COR-L47 (cell line): ENCODE measurements around the gene MARVELD1.

Experiments
- DNase-seq: peaks from one replicate; lab custom pipeline; 2025; lab: John Stamatoyannopoulos, UW

The MARVELD1 gene

DNA sequence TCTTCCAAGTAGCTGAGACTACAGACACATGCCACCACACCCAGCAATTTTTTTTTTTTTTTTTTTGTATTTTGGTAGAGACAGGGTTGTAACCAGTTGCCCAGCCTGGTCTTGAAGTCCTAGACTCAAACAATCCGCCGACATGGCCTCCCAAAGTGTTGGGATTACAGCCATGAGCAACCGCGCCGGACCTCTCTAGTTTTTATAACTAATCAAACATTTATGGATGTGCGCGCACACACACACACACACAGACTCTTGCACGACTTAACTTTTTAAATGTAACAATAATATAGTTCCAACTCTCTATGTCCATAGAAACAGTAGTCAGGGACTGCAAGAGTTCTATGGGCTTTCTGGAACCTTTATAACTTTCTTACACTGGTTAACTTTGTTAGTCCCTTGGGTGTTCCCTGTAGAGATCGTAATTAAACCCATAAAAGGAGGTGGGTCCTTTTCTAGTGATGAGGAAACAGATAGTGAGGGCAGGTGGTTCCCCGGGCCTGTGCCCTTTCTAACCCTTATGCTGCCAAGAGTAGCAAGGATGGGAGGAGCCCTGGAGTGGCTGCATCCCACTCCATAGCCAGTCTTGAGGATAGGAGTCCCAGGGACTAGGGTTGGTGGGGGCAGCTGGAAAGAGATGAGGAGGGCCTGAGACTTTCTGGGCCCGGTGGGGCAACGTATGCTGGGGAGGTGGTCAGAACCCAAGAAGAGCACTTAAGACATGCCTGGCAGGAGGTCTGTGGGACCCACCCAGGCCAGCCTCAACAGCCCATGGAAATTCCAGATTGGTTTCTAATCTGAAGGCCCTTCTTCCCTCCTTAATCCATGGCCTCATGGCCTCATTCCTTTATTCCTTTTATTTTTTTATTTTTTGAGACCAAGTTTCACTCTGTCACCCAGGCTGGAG, 8.6 kb downstream of the MARVELD1 start:
- no peak for DNase-seq

DNA sequence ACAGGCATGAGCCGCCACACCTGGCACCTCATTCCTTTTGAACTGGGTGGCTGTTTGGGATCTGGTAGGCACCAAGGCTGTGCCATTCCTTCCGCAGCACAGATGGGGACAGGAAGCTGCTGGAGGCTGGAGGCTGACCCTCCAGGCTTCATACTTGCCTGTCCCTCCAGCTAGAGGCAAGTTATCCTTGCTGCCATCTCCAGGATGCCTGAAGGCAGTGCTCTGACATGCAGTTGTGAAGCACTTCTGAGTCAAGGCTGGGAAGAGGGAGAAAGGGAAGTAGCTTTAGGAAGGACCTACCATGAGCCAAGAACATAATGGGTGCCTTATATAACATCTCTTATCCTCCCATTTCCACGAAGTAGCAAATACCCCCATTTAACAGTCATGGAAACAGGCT, 9.5 kb downstream of the MARVELD1 start:
- no peak for DNase-seq

DNA sequence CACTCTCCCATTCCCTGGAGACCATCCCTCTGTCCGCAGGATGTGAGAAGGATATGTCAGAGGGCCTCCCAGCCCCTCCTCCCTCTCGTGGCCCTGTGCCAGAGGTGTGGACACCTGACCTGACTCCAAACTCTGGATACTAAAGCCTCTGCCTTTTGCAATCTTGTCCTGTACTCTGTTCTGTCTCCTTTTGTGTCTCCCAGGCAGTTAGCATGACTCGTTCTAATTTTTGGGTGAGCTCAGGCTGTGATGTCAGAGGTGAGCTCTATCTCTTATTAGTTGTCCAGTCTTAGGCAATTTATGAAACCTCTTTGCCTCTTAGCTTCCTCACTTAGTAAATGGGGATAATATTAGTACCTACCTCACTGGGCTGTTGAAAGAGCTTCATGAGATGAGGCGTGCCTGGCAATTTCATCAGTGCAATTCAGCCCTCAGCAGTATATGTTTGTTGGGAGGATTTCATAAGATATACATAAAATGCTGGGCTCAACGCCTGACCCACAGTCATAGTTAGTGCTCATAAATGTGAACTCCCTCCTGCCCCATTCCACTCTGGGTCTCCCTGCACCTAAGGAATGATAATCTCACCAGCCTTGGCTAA, 10.9 kb downstream of the MARVELD1 start:
- DNase-seq = no peak

DNA sequence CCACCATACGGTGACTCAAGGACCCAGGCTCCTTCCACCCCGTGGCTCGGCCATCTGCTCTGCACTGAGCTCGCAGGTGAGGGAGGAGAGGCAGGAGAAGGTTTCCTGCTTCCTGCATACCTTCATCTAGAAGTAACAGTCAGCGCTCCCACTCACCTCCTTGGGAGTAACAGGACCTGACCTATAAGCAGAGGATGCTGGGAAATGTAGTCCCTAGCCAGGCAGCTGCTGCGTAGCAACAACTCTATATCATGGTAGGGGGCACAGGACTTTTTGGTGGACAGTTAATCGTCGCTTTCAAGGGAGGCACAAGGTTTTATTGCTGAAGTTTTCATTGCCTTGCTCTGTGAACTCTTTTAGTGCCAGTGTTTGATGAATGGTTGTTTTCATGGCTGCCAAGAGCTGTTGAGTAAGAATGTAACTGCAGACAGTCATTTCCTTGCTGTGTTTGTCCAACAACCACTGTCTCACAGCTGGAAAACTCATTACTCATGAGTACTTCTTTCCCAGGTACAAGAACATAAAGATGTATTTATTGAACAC, 13.2 kb downstream of the MARVELD1 start:
- no peak for DNase-seq

DNA sequence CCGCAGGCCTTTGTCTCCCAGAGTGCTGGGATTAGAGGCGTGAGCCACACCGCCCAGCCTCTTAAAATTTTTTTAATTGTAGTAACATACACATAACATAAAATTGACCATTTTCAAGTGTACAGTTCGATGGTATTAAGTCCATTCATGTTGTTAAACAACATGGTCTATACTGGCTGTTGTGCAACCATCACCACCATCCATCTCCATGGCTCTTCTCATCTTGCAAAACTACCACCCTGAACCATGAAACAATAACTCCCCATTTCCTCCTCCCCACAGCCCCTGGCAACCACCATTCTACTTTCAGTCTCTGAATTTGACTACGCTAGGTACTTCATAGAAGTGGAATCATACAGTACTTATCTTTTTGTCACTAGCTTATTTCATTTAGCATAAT, 15.5 kb downstream of the MARVELD1 start:
- no peak for DNase-seq

DNA sequence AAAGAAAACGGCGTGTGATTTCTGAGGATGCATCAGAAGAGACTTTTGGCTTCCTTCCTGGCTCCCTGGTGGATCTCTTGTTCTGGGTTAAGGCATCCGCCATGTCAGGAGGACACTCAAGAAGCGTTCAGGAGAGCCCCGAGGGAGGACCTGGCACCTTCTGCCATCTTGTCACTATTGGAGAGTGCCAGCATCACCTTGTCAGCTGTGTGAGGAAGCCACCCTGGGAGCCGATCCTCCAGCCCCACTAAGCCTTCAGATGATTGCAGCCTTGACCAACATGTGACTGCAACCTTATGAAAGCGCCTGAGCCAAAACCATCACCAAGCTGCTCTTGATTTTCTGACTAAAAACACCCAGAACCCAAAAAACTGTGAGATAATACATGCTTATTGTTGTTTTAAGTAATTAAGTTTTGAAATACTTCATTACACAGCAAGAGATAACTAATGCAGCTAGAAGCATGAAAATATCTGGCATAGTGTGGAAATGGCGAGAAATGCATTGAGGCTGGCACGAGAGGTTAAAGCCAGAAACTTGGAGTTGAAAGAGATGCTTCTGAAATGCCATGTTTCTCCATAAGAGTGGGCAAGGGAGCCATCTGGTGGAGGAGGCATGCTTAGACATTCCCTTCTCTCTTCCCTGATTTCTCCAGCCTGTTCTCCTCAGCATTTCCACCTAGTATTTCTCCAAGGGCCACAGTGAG, 18.0 kb downstream of the MARVELD1 start:
- DNase-seq = peak; percentile 34

DNA sequence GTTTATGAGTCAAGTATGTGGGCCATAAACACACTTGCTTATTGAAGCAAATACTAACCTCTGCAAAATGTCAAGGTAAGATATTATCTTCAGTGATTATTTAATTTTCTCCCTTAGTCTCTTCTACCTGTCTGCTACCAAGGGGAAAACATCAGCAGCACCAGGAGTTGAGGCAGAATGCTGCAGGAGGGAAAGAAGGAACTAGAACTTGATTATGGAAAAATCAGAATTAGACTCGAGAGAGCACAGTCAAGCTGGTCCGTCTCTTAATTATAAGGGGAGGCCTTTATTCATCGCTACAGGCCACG, 18.5 kb downstream of the MARVELD1 start:
- no peak for DNase-seq

DNA sequence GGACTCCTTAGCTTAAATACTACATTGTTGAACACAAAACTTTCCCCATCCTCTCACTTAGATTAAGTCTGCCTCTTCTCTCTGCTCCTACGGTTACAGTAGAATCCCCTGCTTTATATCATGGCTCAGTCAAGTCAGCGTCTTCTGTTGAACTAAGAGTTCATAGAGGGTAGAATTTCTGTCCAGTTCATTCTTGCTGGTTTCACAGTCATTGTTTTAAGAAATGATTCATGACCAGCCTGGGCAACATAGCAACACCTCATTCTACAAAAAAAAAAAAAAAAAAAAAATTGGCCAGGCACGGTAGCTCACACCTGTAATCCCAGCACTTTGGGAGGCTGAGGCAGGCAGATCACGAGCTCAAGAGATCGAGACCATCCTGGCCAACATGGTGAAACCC, 19.7 kb downstream of the MARVELD1 start:
- no peak for DNase-seq

DNA sequence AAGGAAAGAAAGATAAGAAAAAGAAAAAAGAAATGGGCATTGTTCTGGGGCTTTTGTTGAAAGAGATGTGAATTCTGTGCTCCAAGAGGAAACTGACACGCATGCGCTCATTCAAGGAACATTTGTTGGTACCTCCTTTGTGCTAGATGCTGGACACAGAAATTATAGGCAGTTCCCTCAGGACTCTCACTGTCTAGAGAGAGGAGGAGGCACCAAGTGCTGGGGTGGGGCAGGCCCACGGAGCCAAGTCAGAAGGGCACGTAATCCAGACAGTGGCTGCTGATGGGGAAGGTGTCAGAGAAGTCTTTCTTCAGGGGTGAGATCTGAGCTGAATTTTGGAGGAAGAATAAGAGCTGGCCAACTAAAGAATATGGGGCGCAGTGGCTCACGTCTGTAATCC, 20.5 kb downstream of the MARVELD1 start:
- DNase-seq = no peak

DNA sequence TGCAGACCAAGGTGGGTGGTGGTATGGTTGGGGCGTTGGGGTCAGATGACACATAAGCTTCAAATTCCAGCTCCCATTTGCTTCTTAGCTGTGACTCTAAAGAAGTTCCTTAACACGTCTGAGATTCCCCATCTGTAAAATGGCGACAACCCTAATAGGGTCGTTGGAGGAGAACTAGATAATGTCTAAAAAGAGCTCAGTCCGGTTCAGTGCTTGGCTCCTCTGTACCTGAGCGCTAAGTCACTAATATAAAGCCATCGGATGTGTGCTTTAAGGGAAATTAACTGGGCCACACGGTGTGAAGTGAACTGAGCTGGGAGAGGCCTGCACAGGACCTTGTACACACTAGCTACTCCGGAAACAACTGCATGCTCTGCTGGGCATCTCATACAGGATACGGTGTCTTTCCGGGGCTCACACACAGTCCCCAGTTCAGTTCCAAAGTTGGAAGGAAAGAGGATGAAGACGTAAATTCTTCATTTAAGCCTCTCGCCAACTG, 22.9 kb downstream of the MARVELD1 start:
- DNase-seq = no peak

DNA sequence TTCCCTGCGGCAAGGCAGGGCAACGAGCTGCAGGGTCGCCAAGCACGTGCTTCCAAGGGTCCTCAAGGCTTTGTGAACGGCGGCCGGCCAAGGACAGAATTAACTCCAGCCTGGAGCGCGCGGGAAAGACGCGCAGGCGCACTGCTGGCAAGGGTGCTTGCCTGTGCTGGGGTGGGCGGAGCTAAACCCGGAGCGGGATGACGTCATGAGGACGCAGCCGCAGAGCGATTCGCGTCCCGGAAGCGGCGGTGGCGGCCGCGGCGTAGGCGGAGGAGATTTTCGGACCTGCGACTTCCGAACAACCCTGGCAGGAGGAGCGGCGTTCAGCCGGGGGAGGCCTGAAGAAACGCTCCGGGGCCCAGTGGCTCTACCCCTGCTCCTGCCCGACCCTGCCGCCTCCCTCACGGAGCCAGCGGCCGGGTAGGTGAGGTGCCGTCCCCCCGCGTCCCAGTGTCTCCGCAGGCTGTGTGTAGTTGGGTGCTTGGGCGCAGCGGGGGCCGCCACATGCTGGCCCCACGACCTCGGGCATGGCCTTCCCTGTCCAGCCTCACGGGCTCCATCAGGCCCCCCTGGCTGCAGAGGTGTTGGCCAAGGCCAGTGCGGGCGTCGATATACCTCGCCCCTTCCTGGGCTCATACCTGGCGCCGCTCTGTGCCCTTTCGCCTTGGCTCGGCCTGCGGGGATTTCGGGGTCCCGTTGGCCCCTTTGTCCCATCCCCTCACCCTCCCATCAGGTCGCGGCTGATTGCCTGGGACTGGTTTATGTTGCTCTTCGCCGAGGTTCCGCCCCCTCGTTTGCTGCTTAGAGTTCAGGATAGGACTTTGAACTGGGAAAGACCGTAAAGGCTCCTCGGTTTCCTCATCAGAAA, 23.6 kb downstream of the MARVELD1 start, which contains the start of gene ZFYVE27:
ZFYVE27 (plus strand) TSS at position 227 of the 868 bp plus-strand sequence. CDS start 1,350 bp downstream, outside the sequence.
- peak; percentile 85 for DNase-seq

DNA sequence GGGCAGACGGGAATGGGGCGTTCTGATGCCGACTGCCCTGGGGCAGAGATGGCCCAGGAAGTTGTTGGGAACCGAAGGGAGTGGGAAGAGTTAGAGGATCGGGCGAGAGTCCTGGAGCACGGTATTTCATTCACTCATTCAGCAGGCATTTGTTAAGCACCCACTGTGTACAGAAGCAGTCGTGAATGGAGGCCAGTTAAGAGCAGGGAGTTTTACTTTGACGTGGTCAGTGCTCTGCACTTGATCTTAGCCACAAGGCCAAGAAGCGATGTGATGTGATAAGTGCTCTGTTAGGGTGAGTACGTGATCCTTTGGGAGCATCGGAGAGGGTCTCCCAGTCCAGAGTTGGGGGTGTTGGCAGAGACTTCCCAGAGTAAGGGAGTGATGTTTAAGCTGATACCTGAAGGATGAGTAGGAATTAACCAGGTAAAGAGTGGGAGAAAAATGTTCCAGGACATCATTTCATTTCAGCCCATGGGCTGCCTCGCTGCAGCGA, 24.3 kb downstream of the MARVELD1 start:
- no peak for DNase-seq

DNA sequence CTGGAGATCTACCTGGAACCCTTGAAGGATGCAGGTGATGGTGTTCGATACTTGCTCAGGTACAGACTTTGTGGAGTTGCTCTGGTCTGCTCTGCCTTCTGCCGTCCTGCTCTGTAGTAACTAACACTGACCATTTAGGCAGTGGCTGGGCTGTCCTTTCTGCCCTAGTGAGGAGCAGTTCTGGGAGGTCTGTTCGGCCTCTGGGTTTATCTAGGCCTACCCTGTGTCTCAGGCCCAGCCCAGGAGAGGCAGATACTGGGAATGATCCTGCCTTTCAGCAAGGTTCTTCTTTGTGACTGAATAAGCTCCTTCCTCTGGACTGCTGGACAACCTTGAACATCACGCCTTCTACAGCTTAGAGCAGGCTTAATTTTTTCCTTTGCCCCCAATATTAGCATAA, 25.1 kb downstream of the MARVELD1 start:
- no peak for DNase-seq

DNA sequence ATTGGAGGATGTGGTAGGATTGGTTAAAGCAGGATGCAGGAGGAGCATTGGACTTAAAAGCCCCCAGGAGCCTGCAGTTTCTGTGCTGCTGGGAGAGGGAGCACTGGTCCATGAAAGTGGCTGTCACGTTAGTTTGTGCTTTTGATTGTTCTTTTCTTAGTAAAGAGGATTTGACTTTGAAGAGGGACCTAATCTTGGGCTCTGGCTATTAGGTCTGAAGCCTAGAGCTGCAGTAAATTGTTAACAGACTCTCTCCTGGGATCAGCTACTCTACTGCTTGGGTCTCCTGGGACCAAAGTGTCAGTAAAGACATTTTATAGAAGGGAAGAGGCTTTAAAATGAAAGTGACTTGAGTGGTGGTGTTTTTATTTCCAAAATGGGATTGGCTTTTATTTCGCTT, 27.1 kb downstream of the MARVELD1 start:
- DNase-seq = no peak

DNA sequence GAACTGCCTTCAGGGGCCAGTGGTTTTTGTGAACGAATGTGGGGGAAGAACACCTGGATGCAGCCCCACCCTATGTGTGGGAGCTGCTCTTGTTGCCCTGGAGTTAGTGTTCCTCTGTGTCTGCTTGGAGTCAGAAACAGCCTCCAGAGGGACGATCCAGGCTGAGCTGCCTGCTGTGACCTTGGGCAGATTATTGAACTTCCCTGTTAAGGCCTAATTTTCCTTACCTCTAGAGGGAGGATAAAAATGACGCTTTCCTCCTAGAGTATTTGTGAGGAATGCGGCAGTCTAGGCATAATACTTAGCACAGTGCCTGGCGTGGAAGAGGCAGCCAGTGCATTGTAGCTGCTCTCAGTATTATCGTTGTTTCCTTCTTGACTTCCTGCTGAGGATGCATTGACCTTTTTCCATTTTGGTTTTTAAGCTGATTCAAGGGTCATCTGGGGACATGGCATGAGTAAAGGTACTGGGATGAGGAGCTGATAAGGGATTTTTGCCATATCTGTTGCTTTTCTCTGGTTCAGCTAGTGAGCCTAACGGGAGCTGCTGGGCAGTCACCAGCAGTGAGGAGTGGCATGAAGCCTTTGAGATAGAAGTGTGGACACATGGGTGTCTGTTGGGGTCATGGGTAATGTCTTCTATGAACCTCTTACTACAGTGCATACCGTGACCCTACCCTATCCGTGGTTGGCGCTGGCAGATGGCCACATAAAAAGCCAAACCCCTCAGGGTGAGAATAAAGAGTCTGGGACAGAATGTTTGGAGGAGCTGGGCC, 29.8 kb downstream of the MARVELD1 start:
- DNase-seq = no peak

DNA sequence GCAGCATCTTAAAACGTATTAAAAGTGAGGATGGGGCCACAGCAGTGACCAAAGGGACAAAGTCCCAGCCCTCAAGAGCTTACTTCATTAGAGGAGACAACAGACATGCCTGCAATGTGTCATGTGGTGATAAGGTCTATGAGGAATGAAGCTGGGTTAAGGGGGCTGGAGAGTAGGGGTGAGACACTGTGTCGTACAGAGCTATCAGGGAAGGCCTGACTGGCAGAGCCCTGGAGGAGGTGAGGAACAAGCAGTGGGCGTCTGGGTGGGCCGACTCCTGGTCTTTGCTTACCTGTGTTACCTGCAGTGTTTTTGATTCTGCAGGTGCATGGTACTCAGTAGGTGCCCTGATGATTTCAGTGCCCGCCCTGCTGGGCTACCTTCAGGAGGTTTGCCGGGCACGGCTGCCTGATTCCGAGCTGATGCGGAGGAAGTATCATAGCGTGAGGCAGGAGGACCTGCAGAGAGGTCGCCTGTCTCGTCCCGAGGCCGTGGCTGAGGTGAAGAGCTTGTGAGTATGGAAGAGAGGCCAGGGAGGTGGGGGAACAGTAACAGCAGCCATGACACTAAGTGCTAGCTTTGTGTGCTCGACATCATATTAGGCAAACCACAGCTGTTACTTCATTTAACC, 31.0 kb downstream of the MARVELD1 start:
- DNase-seq = no peak

DNA sequence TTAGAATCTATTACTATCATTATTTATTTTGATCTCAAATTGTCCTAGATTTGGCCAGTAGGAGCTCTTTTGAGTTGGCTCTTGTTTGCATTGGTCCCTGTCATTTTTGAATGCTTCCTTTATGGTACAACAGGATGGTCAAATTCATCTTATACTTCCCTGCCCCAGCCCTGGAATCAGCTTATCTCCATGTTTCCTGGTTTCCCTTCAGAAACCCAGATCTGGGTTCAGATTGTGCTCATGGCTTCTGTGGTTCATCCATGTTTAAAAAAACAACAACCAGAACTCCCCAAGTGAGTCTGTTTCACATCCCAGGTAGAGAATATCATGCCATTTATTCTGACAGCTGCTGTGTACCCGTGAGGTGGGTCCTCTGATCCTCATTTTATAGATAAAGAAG, 34.0 kb downstream of the MARVELD1 start:
- no peak for DNase-seq

DNA sequence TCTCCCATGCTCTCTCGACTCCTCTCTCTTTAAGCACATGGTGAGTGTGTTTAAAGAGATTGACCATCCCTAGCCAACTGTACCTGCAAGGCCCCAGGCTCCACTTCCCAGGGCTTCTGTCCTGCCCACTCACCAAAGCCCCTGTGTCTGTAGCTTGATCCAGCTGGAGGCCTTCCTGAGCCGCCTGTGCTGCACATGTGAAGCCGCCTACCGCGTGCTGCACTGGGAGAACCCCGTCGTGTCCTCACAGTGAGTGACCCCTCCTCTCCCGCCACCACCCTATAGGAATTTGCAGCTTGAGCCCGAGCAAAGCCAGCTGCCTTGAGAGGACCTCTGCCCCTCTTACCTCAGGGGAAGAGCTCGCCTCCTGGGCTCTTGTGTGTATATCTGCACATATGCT, 34.6 kb downstream of the MARVELD1 start:
- DNase-seq = no peak

DNA sequence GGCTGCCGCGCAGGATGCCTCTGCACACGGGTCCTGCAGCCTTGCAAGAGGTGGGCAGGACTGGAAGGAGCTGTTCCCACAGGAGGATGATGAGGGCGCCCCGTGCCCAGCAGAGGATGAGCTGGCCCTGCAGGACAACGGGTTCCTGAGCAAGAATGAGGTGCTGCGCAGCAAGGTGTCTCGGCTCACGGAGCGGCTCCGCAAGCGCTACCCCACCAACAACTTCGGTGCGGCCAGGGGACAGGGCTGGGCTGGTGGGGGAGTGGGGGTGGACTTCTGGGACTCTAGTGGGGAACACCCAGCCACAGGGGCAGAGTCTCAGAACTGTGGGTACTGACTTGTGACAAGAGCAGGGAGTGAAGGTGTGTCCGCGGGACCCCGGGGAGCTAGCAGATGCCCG, 39.4 kb downstream of the MARVELD1 start:
- DNase-seq = no peak

DNA sequence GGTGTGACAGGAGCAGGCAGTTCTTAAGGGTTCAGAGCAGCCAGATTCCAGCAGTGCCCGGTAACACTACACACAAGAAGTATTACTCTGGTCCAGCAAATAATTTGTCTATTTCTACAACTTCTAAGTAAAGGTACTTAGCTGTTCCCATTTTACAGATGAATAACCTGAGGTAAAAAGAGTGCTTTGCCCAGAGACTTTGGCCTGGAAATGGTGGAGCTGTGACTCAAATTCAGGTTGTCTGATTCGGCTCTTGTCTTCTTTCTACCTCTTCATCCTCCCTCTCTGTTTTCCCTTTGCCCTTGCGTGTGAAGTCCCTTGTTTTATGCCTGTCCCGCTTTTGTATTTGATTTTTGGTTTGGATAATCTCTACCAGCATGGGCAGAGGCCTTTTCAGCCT, 41.2 kb downstream of the MARVELD1 start:
- DNase-seq = no peak
